Skeletal muscle cell (primary cell): Measurements from ENCODE around the gene CYP19A1.
"Not testable (repeated sequence)": the region's sequence is repeated elsewhere in the genome, so short reads cannot be mapped to it uniquely, and the experiment has no call there.

Experiments used
- DNase-seq: peaks from one replicate; pipeline ENCODE4 v3.0.0-alpha.2; 2010; ENCODE audit warnings: low read depth
- H3K4me3 ChIP-seq: 2 replicates; pipeline ENCODE4 v1.5.1; 2011; ENCODE audit warnings: low read depth, mild to moderate bottlenecking, control low read depth, low read length, moderate library complexity

The CYP19A1 gene

GRCh38 chr15:51310064-51310463 is 28.3 kb downstream of the CYP19A1 start:
- no peak overlapping the region for H3K4me3 ChIP-seq
- no peak for DNase-seq

DNA sequence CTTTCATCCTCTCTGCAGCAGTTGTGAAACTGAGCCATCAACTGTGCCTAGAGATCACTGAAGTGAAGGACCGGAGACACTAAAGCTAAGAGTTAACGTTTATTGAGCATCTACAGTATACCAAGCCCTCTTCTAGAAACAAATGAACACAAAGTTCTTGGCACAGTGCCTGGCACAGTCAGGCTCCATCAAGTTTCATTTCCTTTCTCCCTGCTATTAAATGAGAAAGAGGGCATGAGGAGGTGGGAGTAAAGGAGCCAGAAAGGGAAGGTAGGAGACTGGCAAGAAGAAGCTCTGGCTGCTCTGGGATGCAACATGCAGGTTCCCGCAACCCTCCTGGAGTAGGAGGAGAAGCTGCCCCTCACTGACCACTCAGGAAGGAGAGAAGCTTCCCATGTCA is 30.6 kb downstream of the CYP19A1 start:
- DNase-seq = no peak
- no peak overlapping the region for H3K4me3 ChIP-seq

GRCh38 chr15:51307325-51307724 is 31.1 kb downstream of the CYP19A1 start:
- DNase-seq = no peak
- H3K4me3 ChIP-seq = no peak overlapping the region

- no peak for DNase-seq
Observed at GRCh38 chr15:51303462-51303980, 34.9 kb downstream of the CYP19A1 start.

DNA sequence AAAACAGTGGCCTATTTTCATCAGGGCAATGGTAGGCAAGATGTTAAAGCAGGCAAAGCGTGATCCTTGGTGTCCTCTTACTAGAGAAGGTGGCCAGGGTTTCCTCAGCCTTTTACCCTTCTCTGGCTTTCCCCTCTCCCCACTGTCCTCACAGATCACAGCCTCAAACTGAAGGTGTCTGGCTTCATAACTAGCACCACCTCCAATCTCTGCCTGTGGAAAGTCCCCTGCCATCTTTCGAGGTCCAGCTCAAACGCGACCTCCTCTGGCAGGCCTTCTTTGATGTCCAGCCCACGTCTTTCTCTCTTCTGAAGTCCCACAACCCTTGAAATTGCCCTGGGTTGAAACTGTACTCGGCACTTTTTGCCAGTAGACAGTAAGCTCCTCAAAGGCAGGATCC is 35.9 kb downstream of the CYP19A1 start:
- no peak for DNase-seq
- no peak overlapping the region for H3K4me3 ChIP-seq

More at GRCh38 chr15:51303462-51303980, 34.9 kb downstream of the CYP19A1 start:
- no peak overlapping the region for H3K4me3 ChIP-seq

DNA sequence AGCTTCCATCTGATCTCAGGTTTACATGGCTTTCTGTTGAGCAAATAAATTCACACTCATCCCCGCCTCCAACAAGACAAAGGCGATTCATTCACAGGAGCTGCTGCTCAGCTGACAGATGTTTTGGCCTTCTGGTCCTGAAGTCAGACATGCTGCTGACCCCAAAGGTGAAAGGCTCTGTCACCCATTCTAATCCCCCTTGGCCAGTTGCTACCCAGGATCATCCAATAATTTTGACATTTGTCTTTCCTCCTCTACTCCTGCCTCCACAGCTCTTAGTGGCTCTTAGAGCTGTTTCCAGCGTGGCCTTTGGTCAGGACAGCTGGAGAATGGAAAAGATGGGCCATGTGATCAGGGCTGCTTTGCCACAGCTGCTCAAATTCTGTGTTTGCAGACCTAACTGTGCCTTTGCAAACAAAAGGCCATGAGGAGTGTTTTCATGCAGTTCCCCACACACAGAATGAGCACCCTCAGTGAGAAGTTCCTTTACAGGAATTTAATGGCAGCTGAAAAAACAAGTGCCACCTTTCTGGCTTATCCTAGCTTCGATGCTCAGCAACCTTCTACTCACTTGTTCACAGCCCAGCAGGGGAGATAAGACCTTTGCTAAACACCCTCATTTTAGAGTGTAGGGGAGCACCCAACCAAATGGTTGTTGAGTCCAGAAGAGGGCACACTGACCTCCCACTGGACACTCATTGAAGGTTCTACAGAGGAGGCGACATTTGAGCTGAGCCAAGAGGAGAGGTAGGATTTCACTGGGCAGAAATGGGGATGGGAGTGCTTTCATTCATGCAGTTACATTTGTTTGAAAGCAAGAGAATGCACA is 39.0 kb downstream of the CYP19A1 start:
- no peak for DNase-seq

GRCh38 chr15:51298620-51299019 is 39.8 kb downstream of the CYP19A1 start:
- no peak for DNase-seq

More for the DNA sequence above, 39.0 kb downstream of the CYP19A1 start:
- no peak overlapping the region for H3K4me3 ChIP-seq

DNA sequence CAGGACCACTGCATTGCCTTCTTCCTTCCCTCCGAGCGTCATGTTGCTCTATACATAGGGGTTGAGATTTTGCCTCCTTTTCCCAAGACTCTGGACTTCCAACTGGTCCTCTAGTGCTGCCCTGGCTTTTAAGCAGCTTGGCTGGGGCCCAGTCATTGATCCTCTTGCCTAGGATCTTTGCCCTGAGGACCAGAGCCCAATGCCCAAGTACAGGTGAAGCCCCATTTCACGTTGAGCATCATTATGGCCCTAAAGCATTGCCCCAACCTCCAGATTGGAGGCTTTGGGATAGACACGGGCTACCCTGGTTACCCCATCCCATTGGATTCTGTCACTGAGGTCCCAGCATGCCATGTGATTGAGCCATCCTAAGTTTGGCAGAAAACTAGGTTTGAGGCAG is 47.7 kb downstream of the CYP19A1 start:
- no peak overlapping the region for H3K4me3 ChIP-seq
- DNase-seq = no peak

More at GRCh38 chr15:51298620-51299019, 39.8 kb downstream of the CYP19A1 start:
- H3K4me3 ChIP-seq = no peak overlapping the region

DNA sequence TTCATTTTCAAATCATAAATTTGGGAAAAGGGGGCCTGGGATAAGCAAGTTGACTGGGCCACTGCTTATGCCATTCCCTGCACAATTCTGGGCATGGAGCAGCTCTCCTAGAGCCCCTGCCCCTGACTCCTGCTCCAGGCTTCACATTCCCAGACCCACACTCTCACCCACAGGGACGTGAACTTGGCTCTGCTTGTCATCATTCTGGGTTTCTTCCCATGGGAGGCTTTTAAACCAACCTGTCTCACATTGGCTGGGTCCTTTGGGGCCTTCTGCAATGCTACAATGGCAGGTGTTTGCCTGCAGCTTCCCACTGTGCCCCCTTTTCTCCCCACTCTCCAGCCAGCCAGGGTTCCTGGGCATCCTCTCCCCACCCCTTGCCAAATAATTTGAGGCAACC is 49.1 kb downstream of the CYP19A1 start:
- no peak overlapping the region for H3K4me3 ChIP-seq
- no peak for DNase-seq

GRCh38 chr15:51288143-51289065 is 50.0 kb downstream of the CYP19A1 start:
- DNase-seq = no peak
- no peak overlapping the region for H3K4me3 ChIP-seq

GRCh38 chr15:51286816-51287215 is 51.6 kb downstream of the CYP19A1 start:
- H3K4me3 ChIP-seq = no peak overlapping the region
- DNase-seq = no peak

DNA sequence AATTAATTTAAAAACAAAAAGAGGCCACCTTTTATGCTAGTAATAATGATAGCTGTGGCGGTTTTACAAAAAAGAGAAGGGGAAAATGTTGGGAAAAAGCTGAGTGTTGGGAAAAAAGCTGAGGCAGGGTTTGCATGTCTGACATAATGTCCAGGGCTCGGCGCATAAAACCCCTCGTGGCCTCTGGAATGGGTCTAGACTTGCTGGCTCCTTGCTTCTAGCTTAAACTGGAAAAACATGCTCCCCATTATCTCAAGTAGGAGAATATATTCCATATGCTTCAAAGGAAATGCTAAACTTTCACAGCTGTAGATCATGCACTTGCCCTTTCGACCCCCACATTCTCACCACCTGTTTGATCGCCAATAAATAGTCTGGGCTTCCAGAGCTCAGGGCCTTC is 53.0 kb downstream of the CYP19A1 start:
- no peak for DNase-seq
- no peak overlapping the region for H3K4me3 ChIP-seq

- DNase-seq = no peak
- no peak overlapping the region for H3K4me3 ChIP-seq
Observed at GRCh38 chr15:51284871-51285270, 53.5 kb downstream of the CYP19A1 start.

GRCh38 chr15:51283026-51283425 is 55.4 kb downstream of the CYP19A1 start:
- H3K4me3 ChIP-seq = no peak overlapping the region
- no peak for DNase-seq

- not testable (repeated sequence) for H3K4me3 ChIP-seq, DNase-seq
Observed at GRCh38 chr15:51282241-51282640, 56.2 kb downstream of the CYP19A1 start.

DNA sequence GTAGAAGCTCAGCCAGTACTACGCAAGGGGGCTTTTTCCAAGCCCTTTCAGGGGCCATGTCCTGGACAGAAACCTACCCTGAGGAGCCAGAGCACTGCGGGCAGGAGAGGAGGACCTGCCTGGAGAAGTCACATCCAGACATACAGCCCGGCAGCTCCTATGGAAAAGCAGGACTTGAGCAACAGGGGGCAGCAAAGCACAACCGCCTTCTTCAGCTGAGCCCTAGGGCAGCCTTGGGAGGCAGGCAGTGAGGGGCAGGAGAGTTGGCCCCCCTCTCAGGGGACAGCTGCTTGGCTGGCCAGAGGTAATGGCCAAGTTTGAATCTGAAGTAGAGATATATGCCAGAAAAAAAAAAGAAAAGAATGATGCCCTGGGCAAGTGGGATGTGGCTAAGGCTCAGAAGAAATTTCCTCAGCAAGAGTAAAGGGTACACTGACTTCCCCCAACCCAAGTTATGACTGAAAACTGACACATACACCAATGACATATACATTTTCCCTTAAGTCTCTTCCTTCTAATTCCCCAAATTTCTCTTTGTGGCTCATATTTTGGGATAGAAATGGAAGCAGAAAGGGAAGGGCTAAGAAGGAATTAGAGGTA is 56.9 kb downstream of the CYP19A1 start:
- H3K4me3 ChIP-seq = no peak overlapping the region
- DNase-seq = no peak

DNA sequence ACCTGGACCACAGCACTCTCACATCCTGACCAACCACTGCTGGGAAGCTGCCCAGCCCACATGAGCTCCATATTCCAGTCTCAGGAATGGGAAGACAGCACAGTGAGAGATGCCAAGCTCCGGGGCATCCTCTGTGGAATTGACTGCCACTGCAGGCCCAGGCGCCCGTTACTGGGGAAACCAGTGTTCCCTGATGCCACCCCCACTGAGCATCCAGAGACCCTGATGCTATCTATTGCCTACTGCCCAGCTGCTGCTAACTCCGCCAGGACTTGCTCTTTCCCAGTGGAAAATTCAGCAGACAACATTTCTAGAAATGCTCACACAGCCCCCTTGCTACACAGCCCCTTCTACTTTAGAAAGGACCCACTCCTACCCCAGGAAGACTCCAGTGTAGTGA is 57.6 kb downstream of the CYP19A1 start:
- H3K4me3 ChIP-seq = no peak overlapping the region
- no peak for DNase-seq

DNA sequence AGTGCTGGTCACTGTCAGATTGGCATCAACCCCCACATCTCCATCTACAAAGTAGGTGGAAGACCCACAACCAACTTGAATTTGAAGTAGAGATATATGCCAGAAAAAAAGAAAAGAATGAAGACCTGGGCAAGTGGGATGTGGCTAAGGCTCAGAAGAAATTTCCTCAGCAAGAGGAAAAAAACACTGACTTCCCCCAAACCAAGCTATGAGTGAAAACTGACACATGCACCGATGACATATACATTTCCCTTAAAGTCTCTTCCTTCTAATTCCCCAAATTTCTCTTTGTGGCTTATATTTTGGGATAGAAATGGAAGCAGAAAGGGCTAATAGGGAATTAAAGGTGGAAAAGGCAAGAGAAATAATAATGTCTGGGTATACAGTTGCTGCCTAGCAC is 59.0 kb downstream of the CYP19A1 start:
- H3K4me3 ChIP-seq = no peak overlapping the region
- no peak for DNase-seq

DNA sequence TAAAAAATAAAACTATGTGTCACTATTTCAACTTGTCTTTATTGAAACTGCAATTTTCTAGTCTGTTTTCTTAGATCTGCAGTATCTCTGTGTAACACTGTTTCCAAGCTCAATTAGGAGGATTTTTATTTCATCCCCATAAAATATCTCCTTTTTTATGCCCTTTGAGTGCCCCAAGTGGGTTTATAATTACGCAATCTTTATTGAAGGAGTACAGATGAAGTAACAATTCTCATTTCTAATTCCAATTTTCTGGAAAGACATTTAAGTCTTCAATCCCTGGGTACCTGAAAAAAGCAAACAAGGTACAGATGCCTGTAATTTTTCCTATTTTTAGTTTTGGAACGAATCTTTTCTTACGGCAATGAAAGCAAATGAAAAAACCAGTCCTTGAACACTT is 61.3 kb downstream of the CYP19A1 start:
- DNase-seq = no peak
- H3K4me3 ChIP-seq = no peak overlapping the region

GRCh38 chr15:51274956-51275355 is 63.4 kb downstream of the CYP19A1 start:
- no peak overlapping the region for H3K4me3 ChIP-seq
- DNase-seq = no peak
